PFSK-1 (cell line): ENCODE results near the gene EIF2S1.

Source experiments
- FOXP2 ChIP-seq: optimal IDR thresholded peaks from 2 replicates; pipeline ENCODE3; 2011; ENCODE audit warnings: borderline replicate concordance, control low read depth, inconsistent platforms; ENCODE audit not compliant: insufficient read depth; ENCODE audit errors: extremely low read length, extremely low read depth
- POLR2AphosphoS5 ChIP-seq: IDR thresholded peaks from 2 replicates; pipeline ENCODE4 v1.6.1; 2012; ENCODE audit warnings: low read depth, mild to moderate bottlenecking, control low read depth, low read length, moderate library complexity
- REST ChIP-seq, 2 experiments: IDR thresholded peaks; 2 replicates each; pipeline versions ENCODE4 v1.6.1 to v1.8.0; 2011 to 2012; ENCODE audit warnings: low read depth in 2 of 2, low read length in 2 of 2, control low read depth in 1 of 2, inconsistent platforms in 1 of 2, mild to moderate bottlenecking in 1 of 2, moderate library complexity in 1 of 2; ENCODE audit not compliant: insufficient read depth in 1 of 2
- SIN3A ChIP-seq: IDR thresholded peaks from 2 replicates; pipeline ENCODE4 v1.6.1; 2012; ENCODE audit warnings: mild to moderate bottlenecking, low read length, moderate library complexity, borderline replicate concordance; ENCODE audit not compliant: insufficient read depth
- TAF1 ChIP-seq: IDR thresholded peaks from 2 replicates; pipeline ENCODE4 v1.6.1; 2012; ENCODE audit warnings: low read length, control low read depth, borderline replicate concordance; ENCODE audit not compliant: insufficient read depth

- TF ChIP-seq SIN3A (no peak), TAF1 (no peak), POLR2AphosphoS5 (no peak), REST (IDR thresholded peaks at IDR 0.05; ENCODE audit: insufficient read depth in 1 of 2, low read depth in 2 of 2, low read length in 2 of 2) (no peak), FOXP2 (no peak)
Observed at GRCh38 chr14:67319142-67319541, 41.0 kb upstream of the EIF2S1 start.
